Measurements from ENCODE around the gene TGM5. TPM values are rescaled to one million over a fixed set of nuclear protein-coding genes. Genes with fewer than 3 reads are reported as not detected.

Gene TGM5
- total RNA-seq, 1 experiment from 2014 or later: not detected

DNA sequence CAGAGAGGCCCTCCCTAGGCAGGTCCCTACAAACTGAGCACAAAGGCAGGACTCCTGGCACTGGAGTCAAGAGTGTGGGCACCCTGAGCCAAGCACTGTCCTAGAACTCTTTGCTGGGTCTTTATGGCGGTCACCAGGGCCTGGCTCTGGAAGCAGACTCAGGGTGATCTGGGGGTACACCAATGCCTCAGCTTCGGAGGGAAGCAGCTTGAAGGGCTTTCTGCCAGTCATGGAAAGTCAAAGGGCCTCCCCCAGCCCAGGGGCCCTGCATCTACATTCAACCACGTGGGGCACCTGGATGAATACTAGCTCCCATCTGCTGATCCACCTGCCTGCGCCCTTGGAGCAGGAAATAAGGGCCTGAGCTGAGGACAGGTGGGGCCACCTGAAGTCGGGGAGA lies 53.3 kb downstream of the TGM5 start:
- Histone ChIP-seq H3K4me1 (ENCODE audit: control insufficient read depth in 1 of 2, insufficient read depth in 2 of 2, low read length in 2 of 2) (peaks cover 0 to 3% of the 10 kb centered on the region in 2 experiments; a peak in 1 of 4 replicates), H3K9me3 (ENCODE audit: control insufficient read depth in 1 of 2, insufficient read depth in 1 of 2, low read depth in 1 of 2, low read length in 2 of 2) (no peaks in the 10 kb centered on the region), H3K36me3 (ENCODE audit: control insufficient read depth in 1 of 2, insufficient read depth in 2 of 2, low read length in 2 of 2) (no peaks in the 10 kb centered on the region), H3K9me2 (ENCODE audit: insufficient read depth) (no peaks in the 10 kb centered on the region), H3K4me3 (replicated peaks in 1 of 2; ENCODE audit: low read depth in 1 of 2, low read length in 2 of 2) (no peak overlapping the region), H3K4me2 (ENCODE audit: low read length) (no peak overlapping the region), H3K27me3 (ENCODE audit: insufficient read depth, low read length) (no peaks in the 10 kb centered on the region), H4K20me1 (ENCODE audit: insufficient read depth) (no peaks in the 10 kb centered on the region), H3K27ac (ENCODE audit: low read depth, low read length) (no peak overlapping the region), H3K9ac (ENCODE audit: low read length) (no peak overlapping the region), H3K79me2 (ENCODE audit: insufficient read depth, low read length) (no peaks in the 10 kb centered on the region), H2AFZ (ENCODE audit: low read depth, low read length, poor library complexity, severe bottlenecking) (no peak overlapping the region)
- RAD21 ChIA-PET (ENCODE audit: low non-redundant PET in 1 of 2, low total read pairs in 2 of 2, uncharacterized antibody in 2 of 2, unreplicated experiment in 2 of 2): no interaction called here
- no peak for DNase-seq (ENCODE audit: low read depth, low spot score)
- ATAC-seq: no peak
- TF ChIP-seq CBX3 (IDR thresholded peaks at IDR 0.05; ENCODE audit: low read depth): no peak
- TF ChIP-seq, protein P1, sequence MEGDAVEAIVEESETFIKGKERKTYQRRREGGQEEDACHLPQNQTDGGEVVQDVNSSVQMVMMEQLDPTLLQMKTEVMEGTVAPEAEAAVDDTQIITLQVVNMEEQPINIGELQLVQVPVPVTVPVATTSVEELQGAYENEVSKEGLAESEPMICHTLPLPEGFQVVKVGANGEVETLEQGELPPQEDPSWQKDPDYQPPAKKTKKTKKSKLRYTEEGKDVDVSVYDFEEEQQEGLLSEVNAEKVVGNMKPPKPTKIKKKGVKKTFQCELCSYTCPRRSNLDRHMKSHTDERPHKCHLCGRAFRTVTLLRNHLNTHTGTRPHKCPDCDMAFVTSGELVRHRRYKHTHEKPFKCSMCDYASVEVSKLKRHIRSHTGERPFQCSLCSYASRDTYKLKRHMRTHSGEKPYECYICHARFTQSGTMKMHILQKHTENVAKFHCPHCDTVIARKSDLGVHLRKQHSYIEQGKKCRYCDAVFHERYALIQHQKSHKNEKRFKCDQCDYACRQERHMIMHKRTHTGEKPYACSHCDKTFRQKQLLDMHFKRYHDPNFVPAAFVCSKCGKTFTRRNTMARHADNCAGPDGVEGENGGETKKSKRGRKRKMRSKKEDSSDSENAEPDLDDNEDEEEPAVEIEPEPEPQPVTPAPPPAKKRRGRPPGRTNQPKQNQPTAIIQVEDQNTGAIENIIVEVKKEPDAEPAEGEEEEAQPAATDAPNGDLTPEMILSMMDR (IDR thresholded peaks at IDR 0.05 in 2 of 3, conservative IDR thresholded peaks at IDR 0.05 in 1 of 3; ENCODE audit: borderline replicate concordance in 1 of 3, insufficient read depth in 1 of 3, low read depth in 2 of 3, low read length in 2 of 3): no peak
- no peak for TF ChIP-seq EGR1 (IDR thresholded peaks at IDR 0.05; ENCODE audit: low read depth)
- BruUV-seq (replicated peaks): no TSS peak
- CTCF ChIA-PET: interaction anchor here (3.1 to 5.0 kb wide), 2 partner anchors 9 to 12 kb away, joined by 16 to 21 read pairs; no protein-coding TSS in a partner anchor
- intact Hi-C loops (cut with micrococcal nuclease): no loop called here
- POLR2A ChIA-PET: no interaction called here

DNA sequence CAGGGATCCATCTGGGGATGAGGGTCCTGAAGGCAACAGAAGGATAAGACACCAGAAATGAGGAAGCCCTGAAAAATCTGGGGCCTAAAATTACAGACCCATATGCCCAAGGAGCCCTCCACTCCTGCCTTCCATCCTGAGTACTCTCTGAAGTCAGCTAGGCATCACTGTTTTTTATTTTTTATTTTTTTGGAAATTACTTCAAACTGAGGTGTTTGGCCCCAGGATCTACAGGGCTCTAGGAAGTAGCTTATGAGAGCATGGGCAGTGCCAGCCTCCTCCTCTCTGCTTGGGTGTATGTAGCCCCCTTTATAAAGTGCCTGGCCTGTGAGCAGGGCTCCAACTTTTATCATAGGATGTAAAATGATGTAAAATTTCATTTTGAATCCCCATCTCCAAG lies 53.8 kb downstream of the TGM5 start:
- Histone ChIP-seq H3K27ac (ENCODE audit: low read depth, low read length) (no peak overlapping the region), H3K9ac (ENCODE audit: low read length) (no peak overlapping the region), H3K9me3 (ENCODE audit: control insufficient read depth in 1 of 2, insufficient read depth in 1 of 2, low read depth in 1 of 2, low read length in 2 of 2) (no peaks in the 10 kb centered on the region), H3K4me2 (ENCODE audit: low read length) (no peak overlapping the region), H3K79me2 (ENCODE audit: insufficient read depth, low read length) (no peaks in the 10 kb centered on the region), H3K27me3 (ENCODE audit: insufficient read depth, low read length) (no peaks in the 10 kb centered on the region), H3K4me3 (replicated peaks in 1 of 2; ENCODE audit: low read depth in 1 of 2, low read length in 2 of 2) (no peak overlapping the region), H3K9me2 (ENCODE audit: insufficient read depth) (no peaks in the 10 kb centered on the region), H4K20me1 (ENCODE audit: insufficient read depth) (no peaks in the 10 kb centered on the region), H2AFZ (ENCODE audit: low read depth, low read length, poor library complexity, severe bottlenecking) (no peak overlapping the region), H3K36me3 (ENCODE audit: control insufficient read depth in 1 of 2, insufficient read depth in 2 of 2, low read length in 2 of 2) (no peaks in the 10 kb centered on the region), H3K4me1 (ENCODE audit: control insufficient read depth in 1 of 2, insufficient read depth in 2 of 2, low read length in 2 of 2) (peaks cover 0 to 3% of the 10 kb centered on the region in 2 experiments; a peak in 1 of 4 replicates)
- TF ChIP-seq EZH2phosphoT487 (IDR thresholded peaks at IDR 0.05; ENCODE audit: borderline replicate concordance) (no peak), SP1 (IDR thresholded peaks at IDR 0.05; ENCODE audit: low read depth) (no peak), SIN3A (IDR thresholded peaks at IDR 0.05; ENCODE audit: low read depth) (no peak), ELF1 (IDR thresholded peaks at IDR 0.05; ENCODE audit: borderline replicate concordance, low read depth) (no peak), CBX3 (IDR thresholded peaks at IDR 0.05; ENCODE audit: low read depth) (no peak), YY1 (IDR thresholded peaks at IDR 0.05; ENCODE audit: extremely low read depth, insufficient replicate concordance, low read depth, low read length) (no peak), SRF (IDR thresholded peaks at IDR 0.05; ENCODE audit: low read depth) (no peak), EGR1 (IDR thresholded peaks at IDR 0.05; ENCODE audit: low read depth) (no peak)
- TF ChIP-seq, protein P2, sequence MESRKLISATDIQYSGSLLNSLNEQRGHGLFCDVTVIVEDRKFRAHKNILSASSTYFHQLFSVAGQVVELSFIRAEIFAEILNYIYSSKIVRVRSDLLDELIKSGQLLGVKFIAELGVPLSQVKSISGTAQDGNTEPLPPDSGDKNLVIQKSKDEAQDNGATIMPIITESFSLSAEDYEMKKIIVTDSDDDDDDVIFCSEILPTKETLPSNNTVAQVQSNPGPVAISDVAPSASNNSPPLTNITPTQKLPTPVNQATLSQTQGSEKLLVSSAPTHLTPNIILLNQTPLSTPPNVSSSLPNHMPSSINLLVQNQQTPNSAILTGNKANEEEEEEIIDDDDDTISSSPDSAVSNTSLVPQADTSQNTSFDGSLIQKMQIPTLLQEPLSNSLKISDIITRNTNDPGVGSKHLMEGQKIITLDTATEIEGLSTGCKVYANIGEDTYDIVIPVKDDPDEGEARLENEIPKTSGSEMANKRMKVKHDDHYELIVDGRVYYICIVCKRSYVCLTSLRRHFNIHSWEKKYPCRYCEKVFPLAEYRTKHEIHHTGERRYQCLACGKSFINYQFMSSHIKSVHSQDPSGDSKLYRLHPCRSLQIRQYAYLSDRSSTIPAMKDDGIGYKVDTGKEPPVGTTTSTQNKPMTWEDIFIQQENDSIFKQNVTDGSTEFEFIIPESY (IDR thresholded peaks at IDR 0.05; ENCODE audit: extremely low read depth, insufficient replicate concordance, low read length): no peak
- TF ChIP-seq, protein P3, sequence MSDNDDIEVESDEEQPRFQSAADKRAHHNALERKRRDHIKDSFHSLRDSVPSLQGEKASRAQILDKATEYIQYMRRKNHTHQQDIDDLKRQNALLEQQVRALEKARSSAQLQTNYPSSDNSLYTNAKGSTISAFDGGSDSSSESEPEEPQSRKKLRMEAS (IDR thresholded peaks at IDR 0.05): no peak
- intact Hi-C loops (cut with micrococcal nuclease): no loop called here
- ATAC-seq (no peak), DNase-seq (ENCODE audit: low read depth, low spot score) (no peak)
- ChIA-PET RAD21 (ENCODE audit: low non-redundant PET in 1 of 2, low total read pairs in 2 of 2, uncharacterized antibody in 2 of 2, unreplicated experiment in 2 of 2) (no interaction called here), POLR2A (no interaction called here), CTCF (interaction anchor here (3.1 to 5.0 kb wide), 2 partner anchors 9 to 13 kb away, joined by 16 to 21 read pairs; no protein-coding TSS in a partner anchor)
- no TSS peak for BruUV-seq (replicated peaks)
